ENCODE results near the gene ZNF565. TPM values are rescaled to one million over a fixed set of nuclear protein-coding genes. Genes with fewer than 3 reads are reported as not detected.

Gene ZNF565
- total and polyA plus RNA-seq, 10 of the 15 experiments (the other 5 are each of a cell fraction or from before 2014, with no cell fraction given), result 0.72 to 2.2 (median 1.8) TPM

- Histone ChIP-seq H3K4me2 (ENCODE audit: control insufficient read depth, insufficient read depth) (no peak overlapping the region), H3K27ac (ENCODE audit: control insufficient read depth, insufficient read depth) (no peak overlapping the region), H3K27me3 (replicated peaks in 1 of 2; ENCODE audit: control insufficient read depth in 2 of 2, insufficient read depth in 2 of 2, low read length in 1 of 2) (no peaks in the 10 kb centered on the region), H3K4me1 (ENCODE audit: control insufficient read depth, insufficient read depth, low read length) (peaks cover 14% of the 10 kb centered on the region), H3K79me2 (ENCODE audit: control insufficient read depth, insufficient read depth, low read length) (peaks cover 5% of the 10 kb centered on the region), H3K9ac (ENCODE audit: control insufficient read depth, insufficient read depth, low read length) (no peak overlapping the region), H3K4me3 (no peak overlapping the region), H2AFZ (ENCODE audit: control insufficient read depth, low read depth, low read length) (no peak overlapping the region), H3K36me3 (ENCODE audit: control insufficient read depth in 2 of 2, insufficient read depth in 2 of 2, low read length in 1 of 2) (no peaks in the 10 kb centered on the region), H4K20me1 (ENCODE audit: control insufficient read depth, insufficient read depth) (no peaks in the 10 kb centered on the region), H3K9me3 (replicated peaks; ENCODE audit: control insufficient read depth, insufficient read depth, low read length) (no peaks in the 10 kb centered on the region)
- intact Hi-C loops (cut with micrococcal nuclease; ENCODE audit: unreplicated experiment) (no loop called here), in situ Hi-C loops (cut with MboI) (no loop called here)
- no peak for ATAC-seq
- ChIA-PET POLR2A (no interaction called here), RAD21 (ENCODE audit: unreplicated experiment) (no interaction called here), SMC1A (ENCODE audit: uncharacterized antibody, unreplicated experiment) (no interaction called here), CTCF (interaction anchor here (1.4 kb wide), 1 partner anchor 81 kb away, joined by 5 read pairs; no protein-coding TSS in a partner anchor)
- 95% methylated on average over 7 of the region's 7 CpGs for WGBS (ENCODE audit: insufficient coverage, insufficient replicate concordance, low lambda C conversion rate, missing lambda C conversion rate)
- no TSS peak for BruUV-seq (replicated peaks)
- no peak for FAIRE-seq
- DNase-seq (ENCODE audit: low read depth, low spot score), result no peak
- TF ChIP-seq SKIL (IDR thresholded peaks at IDR 0.05; ENCODE audit: low read depth, poor library complexity, severe bottlenecking), result no peak
- no peak for TF ChIP-seq CBX3 (IDR thresholded peaks at IDR 0.05; ENCODE audit: borderline replicate concordance, low read depth)
- TF ChIP-seq DPF2 (IDR thresholded peaks at IDR 0.05), result no peak
- TF ChIP-seq ZBTB40 (IDR thresholded peaks at IDR 0.05; ENCODE audit: borderline replicate concordance), result no peak
- no peak for TF ChIP-seq MYC (IDR thresholded peaks at IDR 0.05; ENCODE audit: insufficient read depth, insufficient read length, insufficient replicate concordance, low read length, severe bottlenecking)
- no peak for TF ChIP-seq NKRF (conservative IDR thresholded peaks at IDR 0.05)
- TF ChIP-seq RCOR1 (conservative IDR thresholded peaks at IDR 0.05; ENCODE audit: low read depth, low read length), result no peak
- no peak for TF ChIP-seq JUNB (IDR thresholded peaks at IDR 0.05)
- no peak for TF ChIP-seq IRF5 (IDR thresholded peaks at IDR 0.05; ENCODE audit: borderline replicate concordance)
- no peak for TF ChIP-seq TARDBP (IDR thresholded peaks at IDR 0.05; ENCODE audit: borderline replicate concordance)
- TF ChIP-seq SREBF2 (IDR thresholded peaks at IDR 0.05; ENCODE audit: low read length), result no peak
- TF ChIP-seq PAX8 (IDR thresholded peaks at IDR 0.05), result no peak
- TF ChIP-seq ASH2L (IDR thresholded peaks at IDR 0.05; ENCODE audit: borderline replicate concordance, low read depth), result no peak
- no peak for TF ChIP-seq EZH2 (IDR thresholded peaks at IDR 0.05; ENCODE audit: borderline replicate concordance, control insufficient read depth, low read depth, low read length)
Measured at GRCh38 chr19:36209372-36209771, 5.1 kb downstream of the ZNF565 start.
